Measurements from ENCODE around the gene TRAM2.
A peak's percentile ranks its signal among the peaks of the same experiment; 100 is the strongest.

TRAM2 gene

DNA sequence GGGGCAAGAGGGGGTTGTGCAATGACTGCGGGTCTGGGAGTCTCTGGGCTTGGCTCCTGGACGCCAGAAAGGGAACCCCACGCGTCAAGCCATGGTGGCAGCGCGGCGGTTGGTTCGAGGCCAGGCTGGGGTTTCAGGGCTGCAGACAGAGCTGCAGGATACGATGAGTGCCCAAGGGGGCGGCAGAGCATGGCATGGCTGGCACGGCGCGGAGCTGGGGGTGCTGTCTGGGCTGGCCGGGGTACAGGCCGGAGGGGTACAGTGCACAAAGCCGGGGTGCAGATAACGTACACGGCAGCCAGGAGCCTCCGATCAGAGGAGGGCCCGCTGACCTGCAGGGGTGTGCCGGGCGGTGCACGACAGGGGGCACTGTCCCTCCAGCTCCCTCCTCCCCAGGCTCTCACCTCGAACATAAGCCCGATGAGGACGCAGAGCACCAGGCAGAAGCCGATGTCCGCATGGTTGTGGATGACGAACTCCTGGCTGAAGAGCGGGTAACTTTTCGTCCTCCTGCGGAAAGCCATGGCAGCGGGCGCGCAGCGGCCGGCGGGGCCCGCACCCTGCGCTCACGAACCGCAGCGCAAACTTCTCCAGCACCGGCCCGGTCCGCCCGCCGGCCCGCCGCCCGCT, 353 bp downstream of the TRAM2 start:
- H3K4me3 ChIP-seq, result peak overlapping the region; percentile 90
- peak overlapping the region; percentile 76 to 99 for H3K27ac ChIP-seq
- TF ChIP-seq CTCF (IDR thresholded peaks at IDR 0.05), result no peak
- DNase-seq (ENCODE audit: low spot score), result peak; percentile 85

- peak overlapping the region; percentile 90 for H3K4me3 ChIP-seq
- no peak for DNase-seq (ENCODE audit: low spot score)
- no peak for TF ChIP-seq CTCF (IDR thresholded peaks at IDR 0.05)
- peak overlapping the region; percentile 76 to 99 for H3K27ac ChIP-seq
These were observed 837 bp downstream of the TRAM2 start for GRCh38 chr6:52576054-52576391.

DNA sequence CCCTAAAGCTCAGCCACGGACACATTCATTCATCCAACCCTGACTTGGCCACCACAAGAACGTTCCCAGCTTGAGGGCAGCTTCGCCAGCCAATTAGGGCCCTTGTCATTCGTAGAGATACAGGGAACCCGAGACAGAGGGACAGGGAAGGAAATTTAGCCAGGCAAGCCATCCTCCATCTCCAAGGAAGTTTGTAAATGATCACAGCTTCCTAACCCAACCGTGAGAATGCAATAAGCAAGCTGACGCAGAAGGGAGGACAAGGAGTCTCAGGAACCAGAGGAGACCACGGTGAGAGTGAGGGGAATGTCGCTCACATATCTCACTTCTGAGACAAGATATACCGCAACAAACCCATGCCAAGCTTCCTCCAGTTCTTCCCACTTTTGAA, 1.4 kb downstream of the TRAM2 start:
- peak overlapping the region; percentile 76 to 99 for H3K27ac ChIP-seq
- no peak for TF ChIP-seq CTCF (IDR thresholded peaks at IDR 0.05)
- peak overlapping the region; percentile 90 for H3K4me3 ChIP-seq
- no peak for DNase-seq (ENCODE audit: low spot score)

GRCh38 chr6:52574709-52575501, 2.0 kb downstream of the TRAM2 start:
- peak overlapping the region; percentile 76 to 99 for H3K27ac ChIP-seq
- DNase-seq (ENCODE audit: low spot score), result no peak
- no peak for TF ChIP-seq CTCF (IDR thresholded peaks at IDR 0.05)
- H3K4me3 ChIP-seq, result peak overlapping the region; percentile 90

GRCh38 chr6:52573295-52573694, 3.6 kb downstream of the TRAM2 start:
- H3K27ac ChIP-seq, result peak overlapping the region; percentile 76 to 99
- H3K4me3 ChIP-seq, result peak overlapping the region; percentile 90
- no peak for TF ChIP-seq CTCF (IDR thresholded peaks at IDR 0.05)
- no peak for DNase-seq (ENCODE audit: low spot score)

GRCh38 chr6:52572536-52572935, 4.3 kb downstream of the TRAM2 start:
- peak overlapping the region; percentile 1 for H3K4me3 ChIP-seq

More at GRCh38 chr6:52572536-52572935, 4.3 kb downstream of the TRAM2 start:
- no peak for TF ChIP-seq CTCF (IDR thresholded peaks at IDR 0.05)
- no peak for DNase-seq (ENCODE audit: low spot score)
- H3K27ac ChIP-seq, result peak overlapping the region; percentile 76 to 99
